Stimulated activated CD4-positive, alpha-beta T cell treated with anti-CD3 and anti-CD28 coated beads, Interleukin-15, amount 100 ng/mL, for 1 hour (primary cell): ENCODE measurements around the gene TADA3.

ENCODE experiments used
- DNase-seq, 2 donors: peaks; one replicate each; pipeline ENCODE4 v3.0.0-alpha.2; 2020; ENCODE audit warnings: low read depth in 1 of 2, low spot score in 1 of 2

The TADA3 gene

GRCh38 chr3:9809615-9810432 lies 17.6 kb upstream of the TADA3 start, which contains the start of gene TTLL3:
TTLL3 (plus strand) TSS chr3:9810262; CDS start chr3:9810662, 400 bp downstream.
- peak; percentile 21 to 22 for DNase-seq

GRCh38 chr3:9809239-9809614 lies 17.0 kb upstream of the TADA3 start:
- DNase-seq, result no peak

DNA sequence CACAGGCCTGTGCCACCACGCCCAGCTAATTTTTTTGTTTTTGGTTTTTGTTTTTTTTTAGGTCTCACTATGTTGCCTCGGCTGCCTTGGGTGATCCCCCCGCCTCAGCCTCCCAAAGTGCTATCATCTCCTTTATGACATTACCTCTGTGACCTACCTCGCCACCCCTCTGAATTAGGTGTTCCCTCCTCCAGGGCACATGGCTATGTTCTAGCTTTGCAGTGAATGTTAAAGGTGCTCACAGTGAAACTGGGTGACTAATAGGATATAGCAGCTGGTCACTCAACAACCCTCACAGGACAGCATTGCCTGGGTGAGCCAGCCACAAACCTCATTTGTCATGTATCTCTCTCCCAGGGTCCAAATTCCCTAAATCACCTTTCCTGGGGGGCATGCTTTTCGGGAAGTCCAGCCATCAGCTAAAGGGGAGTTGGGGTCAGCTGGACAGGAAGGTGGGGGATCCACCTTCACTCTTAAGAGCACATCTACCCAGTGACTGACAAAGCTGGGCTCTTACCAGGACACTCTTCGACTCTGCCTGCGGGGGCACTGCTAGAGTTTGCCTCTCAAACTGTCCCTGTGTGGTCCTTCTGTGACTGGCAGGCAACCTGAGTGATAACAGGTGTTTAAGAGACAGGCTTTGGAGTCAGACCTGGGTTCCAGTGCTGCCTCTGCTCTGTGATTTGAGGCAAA lies 16.2 kb upstream of the TADA3 start:
- DNase-seq, result peak; percentile 21 to 24

- DNase-seq, result no peak
Measured at GRCh38 chr3:9807981-9808344, 15.7 kb upstream of the TADA3 start.

DNA sequence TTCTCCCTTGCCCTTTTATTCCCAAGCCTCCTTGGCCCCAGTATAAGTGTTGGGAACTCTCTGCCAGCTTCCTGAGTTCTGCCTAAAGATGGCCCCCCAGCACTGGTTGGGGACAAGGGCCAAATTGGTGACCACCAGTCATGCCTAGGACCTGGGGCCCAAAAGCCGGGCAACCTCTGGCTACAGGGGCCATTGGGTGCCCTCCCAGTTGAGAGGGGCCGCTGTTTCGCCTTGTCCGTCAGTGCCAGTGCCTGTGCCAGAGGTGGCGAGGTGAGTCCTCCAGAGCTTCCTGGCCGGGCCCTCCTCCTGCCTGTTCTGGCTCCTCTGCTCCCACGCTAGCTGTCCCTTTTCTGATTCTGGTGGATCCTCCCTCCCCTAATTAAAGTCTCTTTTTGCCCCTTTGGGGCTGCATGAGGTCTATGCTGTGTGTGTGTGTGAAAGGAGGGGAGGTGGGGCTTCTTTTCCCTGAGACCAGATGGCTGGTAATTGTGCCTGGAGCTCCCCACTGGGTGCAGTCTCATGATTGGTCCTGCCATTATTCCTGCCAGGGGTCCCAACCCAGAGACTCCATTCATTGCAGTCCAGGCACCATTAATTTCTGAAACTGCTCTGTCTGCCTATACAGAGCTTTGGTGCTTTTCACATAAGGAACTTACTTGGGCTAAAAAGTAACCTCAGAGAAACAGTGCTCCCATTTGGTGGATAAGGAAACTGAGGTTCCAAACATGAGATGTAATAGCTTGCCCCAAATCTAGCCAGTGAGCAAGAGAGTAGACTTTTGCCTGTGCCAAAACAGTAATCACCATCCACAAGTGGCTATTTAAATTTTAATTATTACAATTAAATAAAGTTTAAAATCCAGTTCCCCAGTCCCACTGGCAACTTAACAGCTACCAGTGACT lies 14.7 kb upstream of the TADA3 start:
- DNase-seq, result no peak

GRCh38 chr3:9806137-9806536 lies 13.9 kb upstream of the TADA3 start:
- DNase-seq, result no peak

DNA sequence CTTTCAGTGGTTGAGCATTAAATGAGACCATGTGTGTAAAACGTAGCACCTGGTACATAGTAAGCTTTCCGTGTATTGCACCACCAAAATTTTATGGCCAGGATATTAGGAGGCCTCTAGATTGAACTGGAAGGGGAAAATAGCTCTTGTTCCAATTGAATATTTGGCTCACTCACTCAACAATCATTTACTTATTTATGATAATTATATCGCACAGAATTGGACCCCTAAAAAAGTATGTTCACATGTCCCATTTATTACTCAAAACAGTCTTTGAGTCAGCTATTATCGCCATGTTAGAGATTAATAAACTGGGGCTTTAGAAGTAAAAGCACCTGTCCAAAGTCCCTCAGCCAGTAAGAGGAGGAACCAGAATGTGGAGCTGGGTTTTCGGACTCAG lies 12.7 kb upstream of the TADA3 start:
- no peak for DNase-seq

- DNase-seq, result no peak
Measured at GRCh38 chr3:9803494-9803893, 11.2 kb upstream of the TADA3 start.

DNA sequence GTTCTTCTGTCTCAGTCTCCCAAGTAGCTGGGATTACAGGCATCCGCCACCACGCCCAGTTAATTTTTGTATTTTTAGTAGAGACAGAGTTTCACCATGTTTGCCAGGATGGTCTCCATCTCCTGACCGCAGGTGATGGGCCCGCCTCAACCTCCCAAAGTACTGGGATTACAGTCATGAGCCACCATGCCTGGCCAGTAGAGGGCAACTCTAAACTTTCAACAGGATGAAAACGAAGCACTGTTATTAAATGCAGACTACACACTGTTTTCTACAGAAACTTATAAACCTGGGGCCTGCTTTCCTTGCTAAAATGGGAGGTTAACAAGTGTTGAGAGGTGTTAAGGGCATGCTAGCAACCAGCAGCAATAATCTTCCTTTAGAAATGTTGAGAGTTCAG lies 8.3 kb upstream of the TADA3 start:
- DNase-seq, result no peak

GRCh38 chr3:9797196-9797945 lies 5.1 kb upstream of the TADA3 start:
- no peak for DNase-seq

DNA sequence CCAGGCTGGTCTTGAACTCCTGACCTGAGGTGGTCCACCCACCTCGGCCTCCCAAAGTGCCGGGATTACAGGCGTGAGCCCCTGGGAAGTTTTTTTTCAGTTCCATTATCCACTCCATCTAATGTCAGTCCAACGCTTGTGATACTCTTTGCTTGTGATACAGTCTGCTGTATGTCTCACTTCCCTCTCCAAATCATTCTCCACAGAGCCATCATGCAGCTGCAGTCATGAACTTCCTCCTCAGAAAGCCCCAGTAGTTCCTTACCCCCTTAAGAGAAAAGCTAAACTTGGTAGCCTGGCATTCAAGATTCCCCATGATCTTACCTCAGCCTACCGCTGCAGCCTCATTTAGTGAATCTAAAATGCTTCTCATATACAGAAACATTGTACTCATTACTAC lies 2.9 kb upstream of the TADA3 start:
- no peak for DNase-seq

DNA sequence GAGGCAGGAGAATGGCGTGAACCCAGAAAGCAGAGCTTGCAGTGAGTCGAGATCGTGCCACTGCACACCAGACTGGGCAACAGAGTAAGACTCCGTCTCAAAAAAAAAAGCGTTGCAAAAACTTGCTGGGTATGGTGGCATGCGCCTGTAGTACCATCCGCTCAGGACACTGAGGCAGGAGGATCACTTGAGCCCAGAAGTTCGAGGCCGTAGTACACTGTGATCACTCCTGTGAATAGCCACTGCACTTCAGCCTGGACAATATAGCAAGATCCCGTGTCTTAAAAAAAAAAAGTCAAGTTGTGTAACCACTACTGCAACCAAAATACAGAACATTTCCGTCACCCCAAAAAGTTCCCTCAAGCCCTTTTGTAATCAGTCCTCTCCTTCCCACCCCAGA lies 2.1 kb upstream of the TADA3 start:
- no peak for DNase-seq

GRCh38 chr3:9793161-9793781 lies 998 bp upstream of the TADA3 start:
- DNase-seq, result no peak

- no peak for DNase-seq
Measured at GRCh38 chr3:9791790-9792404, 376 bp downstream of the TADA3 start.

DNA sequence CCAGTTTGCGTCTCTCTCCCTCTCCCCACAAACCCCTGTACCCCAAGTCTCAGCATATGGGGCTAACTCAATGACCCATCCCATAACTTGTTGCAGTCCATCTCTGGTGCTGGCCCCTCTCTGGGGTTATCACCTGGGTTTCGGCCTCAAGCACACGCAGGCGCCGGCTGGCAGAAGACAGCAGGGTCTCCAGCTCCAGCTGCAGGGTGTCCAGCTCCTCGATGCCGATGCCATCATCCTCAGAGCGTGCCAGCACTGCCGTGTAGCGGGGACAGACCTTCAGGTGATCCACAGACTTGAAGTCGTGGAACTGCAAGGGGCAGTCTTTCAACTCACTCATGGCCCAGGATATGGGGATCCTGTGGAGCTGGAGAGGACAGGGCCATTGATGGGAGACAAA lies 1.1 kb downstream of the TADA3 start:
- no peak for DNase-seq

DNA sequence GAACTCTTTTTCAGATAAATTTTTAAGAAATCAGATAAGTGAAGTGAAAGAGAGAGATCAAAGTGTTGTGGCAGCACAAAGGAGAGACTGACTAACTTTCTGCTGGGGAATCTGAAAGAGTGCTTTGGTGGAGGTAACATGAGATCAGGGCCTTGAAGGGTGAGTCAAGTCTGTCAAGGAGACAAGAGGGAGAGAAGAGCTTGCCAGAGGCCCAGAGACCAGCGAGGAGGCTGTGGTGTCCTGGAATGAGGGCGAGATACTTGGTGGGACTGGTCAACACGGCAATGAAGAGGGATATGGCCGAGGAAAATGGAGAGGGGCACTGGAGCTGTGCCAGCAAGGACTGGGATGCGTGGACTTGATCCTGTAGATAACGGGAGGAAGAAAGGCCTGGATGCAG lies 4.6 kb downstream of the TADA3 start:
- no peak for DNase-seq

DNA sequence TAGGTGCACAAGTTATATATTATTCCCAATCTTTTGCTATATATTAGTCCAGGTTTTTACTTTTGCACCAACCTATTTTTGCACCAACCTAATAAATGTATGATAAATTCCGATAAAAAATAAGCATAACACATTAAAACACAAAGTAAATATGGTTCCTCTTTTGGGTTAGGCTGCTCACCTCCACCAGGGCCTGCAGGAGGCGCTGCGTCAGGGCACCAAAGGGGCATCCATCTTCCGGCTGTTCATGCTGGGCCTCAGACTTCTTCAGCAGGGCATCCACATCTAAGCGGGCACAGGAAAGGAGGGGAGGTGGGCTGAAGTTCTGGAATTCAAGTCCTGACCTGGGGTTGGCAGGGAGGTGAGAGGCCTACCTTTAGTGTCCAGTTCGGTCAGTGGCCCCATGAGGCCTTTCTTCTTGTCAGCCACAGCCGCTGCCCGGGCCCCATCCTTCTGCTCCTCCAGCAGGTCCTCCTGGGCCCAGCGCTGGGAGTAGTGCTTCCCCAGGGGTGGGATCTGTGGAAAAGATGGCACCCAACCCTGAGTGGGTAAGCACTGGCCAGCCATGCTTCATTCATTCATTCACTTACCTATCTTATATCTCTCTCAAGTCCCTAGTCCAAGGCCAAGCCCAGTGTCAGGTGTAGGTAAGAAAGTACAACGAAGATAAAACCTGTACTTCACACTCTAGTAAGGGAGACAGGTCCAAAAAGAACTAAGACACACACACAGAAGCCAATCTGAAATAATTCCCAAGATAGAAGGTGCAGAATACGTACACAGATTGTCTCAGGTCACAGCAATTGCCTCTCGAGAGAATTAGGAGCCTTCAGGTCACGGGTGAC lies 5.2 kb downstream of the TADA3 start:
- no peak for DNase-seq

DNA sequence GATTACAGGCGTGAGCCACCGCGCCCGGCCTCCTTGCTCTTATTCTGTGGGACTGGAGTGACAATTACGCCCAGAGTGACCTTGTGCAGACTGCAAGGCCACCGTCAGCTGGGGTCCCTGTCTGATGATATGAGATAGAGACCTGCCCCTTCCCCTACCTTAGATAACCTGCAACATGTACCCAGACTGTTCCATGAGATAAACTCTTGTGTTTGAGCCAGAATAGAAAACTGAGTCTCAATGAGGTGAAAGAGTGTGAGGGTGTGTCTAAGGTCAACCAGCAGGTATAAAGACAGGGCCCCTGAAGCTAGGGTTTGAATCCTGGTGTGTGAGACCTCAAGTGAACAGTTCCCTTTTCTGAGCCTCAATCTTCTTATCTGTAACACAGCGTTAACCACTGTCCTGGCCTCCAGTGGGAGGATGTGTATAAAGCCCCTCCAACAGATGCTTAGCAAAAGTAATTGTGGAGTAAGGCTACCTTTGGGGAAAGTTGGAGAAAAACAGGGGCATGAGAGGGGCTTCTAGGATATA lies 6.0 kb downstream of the TADA3 start:
- no peak for DNase-seq

DNA sequence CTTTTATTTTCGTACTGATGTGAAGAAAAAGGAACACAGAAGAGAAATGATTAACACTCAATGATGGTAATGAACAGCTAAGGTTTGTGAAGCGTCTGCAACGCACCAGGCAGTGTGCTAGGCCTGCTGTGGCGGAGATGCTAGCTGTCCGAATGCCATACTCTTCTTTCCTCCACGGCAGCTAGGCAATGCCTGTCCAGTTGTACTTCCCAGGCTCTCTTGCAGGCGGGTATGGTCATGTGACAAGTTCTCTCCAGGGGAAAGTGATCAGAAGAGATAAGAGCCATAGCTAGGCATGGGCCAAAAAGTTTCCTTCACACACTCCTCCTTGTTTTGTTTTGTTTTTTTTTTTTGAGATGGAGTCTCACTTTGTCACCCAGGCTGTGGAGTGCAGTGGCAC lies 6.7 kb downstream of the TADA3 start:
- DNase-seq, result no peak
